H1 (cell line): ENCODE data around the gene CNNM4. TPM values are rescaled to one million over a fixed set of nuclear protein-coding genes. Genes with fewer than 3 reads are reported as not detected.

Source experiments
- CTCF ChIA-PET: fragments of 300-600 bp; sonication (Branson Sonifier 250); formaldehyde crosslinking; loops from one replicate; lab custom pipeline; 2021; ENCODE audit not compliant: partially characterized antibody; lab: Charles Lee
- POLR2A ChIA-PET: fragments of 300-600 bp; sonication (Branson Sonifier 250); formaldehyde crosslinking; loops from one replicate; lab custom pipeline; 2021; ENCODE audit warnings: inconsistent platforms; ENCODE audit not compliant: partially characterized antibody; lab: Charles Lee
- DNase-seq, 2 experiments: peaks; one replicate each; pipeline versions ENCODE4 v3.0.0 to v3.0.0-alpha.2; 2010 to 2022; ENCODE audit warnings: low spot score in 2 of 2, low read depth in 1 of 2, mixed read lengths in 1 of 2
- FAIRE-seq: peaks from 2 replicates; lab custom pipeline; 2011; peaks lifted over from hg19 to GRCh38; lab: Jason Lieb, UNC
- H2AFZ ChIP-seq: 2 replicates; pipeline ENCODE4 v1.8.1; 2012; ENCODE audit warnings: low read length, inconsistent platforms
- H2AK5ac ChIP-seq: 2 replicates; pipeline ENCODE4 v1.6.1; 2013; ENCODE audit warnings: low read depth, low read length
- H2BK120ac ChIP-seq: replicated peaks from 2 replicates; pipeline ENCODE3; 2013; ENCODE audit warnings: low read depth, low read length, inconsistent platforms
- H2BK12ac ChIP-seq: 2 replicates; pipeline ENCODE4 v1.6.1; 2013; ENCODE audit warnings: low read depth, low read length
- H2BK15ac ChIP-seq: 2 replicates; pipeline ENCODE4 v1.6.1; 2013; ENCODE audit warnings: low read length
- H2BK20ac ChIP-seq: 2 replicates; pipeline ENCODE4 v1.6.1; 2013; ENCODE audit warnings: low read length
- H2BK5ac ChIP-seq: 2 replicates; pipeline ENCODE4 v1.6.1; 2013; ENCODE audit warnings: low read depth, low read length
- H3K14ac ChIP-seq: 2 replicates; pipeline ENCODE4 v1.6.1; 2013; ENCODE audit warnings: inconsistent platforms; ENCODE audit not compliant: insufficient read length
- H3K18ac ChIP-seq: 2 replicates; pipeline ENCODE4 v1.6.1; 2013; ENCODE audit warnings: low read length; ENCODE audit errors: extremely low read depth
- H3K23ac ChIP-seq: 2 replicates; pipeline ENCODE4 v1.6.1; 2013; ENCODE audit warnings: inconsistent platforms; ENCODE audit not compliant: insufficient read length
- H3K23me2 ChIP-seq: 2 replicates; pipeline ENCODE4 v1.6.1; 2013; ENCODE audit warnings: low read depth, low read length
- H3K27ac ChIP-seq: 2 replicates; pipeline ENCODE4 v1.6.1; 2011; ENCODE audit warnings: low read depth, low read length, inconsistent platforms
- H3K27me3 ChIP-seq, 4 experiments: replicated peaks in 1 of 4; 1 replicate in 1 of 4; 2 replicates in 3 of 4; pipeline versions ENCODE4 v1.6.1 to v1.8.1; 2011 to 2013; ENCODE audit warnings: low read length in 3 of 4, mild to moderate bottlenecking in 3 of 4, inconsistent platforms in 2 of 4, mixed read lengths in 2 of 4, moderate library complexity in 1 of 4; ENCODE audit not compliant: control insufficient read depth in 3 of 4, insufficient read depth in 3 of 4; ENCODE audit errors: extremely low read depth in 1 of 4
- H3K36me3 ChIP-seq, 4 experiments: 2 replicates each; pipeline versions ENCODE4 v1.6.1 to v1.8.1; 2011 to 2013; ENCODE audit warnings: mild to moderate bottlenecking in 4 of 4, low read length in 3 of 4, moderate library complexity in 2 of 4, control low read depth in 1 of 4, inconsistent platforms in 1 of 4; ENCODE audit not compliant: insufficient read depth in 4 of 4, control insufficient read depth in 2 of 4
- H3K4ac ChIP-seq: replicated peaks from 2 replicates; pipeline ENCODE3; 2013; ENCODE audit warnings: low read length, low read depth, mixed read lengths, inconsistent platforms; ENCODE audit not compliant: insufficient read length
- H3K4me1 ChIP-seq, 4 experiments: replicated peaks in 1 of 4; 1 replicate in 1 of 4; 2 replicates in 3 of 4; pipeline versions ENCODE4 v1.6.1 to v1.8.1; 2011 to 2013; ENCODE audit warnings: low read length in 3 of 4, inconsistent platforms in 2 of 4, mixed read lengths in 1 of 4; ENCODE audit not compliant: insufficient read depth in 4 of 4, control insufficient read depth in 3 of 4
- H3K4me2 ChIP-seq, 2 experiments: 2 replicates each; pipeline versions ENCODE4 v1.6.1 to v1.8.1; 2011 to 2013; ENCODE audit warnings: low read depth in 2 of 2, low read length in 2 of 2, control low read depth in 1 of 2, inconsistent platforms in 1 of 2, mild to moderate bottlenecking in 1 of 2; ENCODE audit not compliant: insufficient read depth in 1 of 2
- H3K4me3 ChIP-seq, 4 experiments: fragments of 200-600, 300-600 bp in 1 of 4; sonication (generic), shearing (Covaris generic), sonication (Bioruptor Twin) in 1 of 4; 2 replicates each; pipeline versions ENCODE4 v1.5.1 to v1.8.1; 2011 to 2016; ENCODE audit warnings: low read length in 4 of 4, low read depth in 3 of 4, control low read depth in 2 of 4, inconsistent platforms in 2 of 4, mild to moderate bottlenecking in 2 of 4, mixed read lengths in 1 of 4, moderate library complexity in 1 of 4; ENCODE audit not compliant: insufficient read depth in 2 of 4; ENCODE audit errors: extremely low read depth in 1 of 4
- H3K56ac ChIP-seq: replicated peaks from 2 replicates; pipeline ENCODE3; 2013; ENCODE audit warnings: low read depth, mild to moderate bottlenecking, mixed read lengths, low read length, inconsistent platforms; ENCODE audit not compliant: insufficient read length
- H3K79me1 ChIP-seq: 2 replicates; pipeline ENCODE4 v1.6.1; 2013; ENCODE audit warnings: low read depth, low read length, control low read depth
- H3K79me2 ChIP-seq, 2 experiments: 2 replicates each; pipeline versions ENCODE4 v1.6.1 to v1.8.1; 2012 to 2013; ENCODE audit warnings: low read length in 2 of 2, mild to moderate bottlenecking in 2 of 2, inconsistent platforms in 1 of 2; ENCODE audit not compliant: insufficient read depth in 2 of 2, control insufficient read depth in 1 of 2
- H3K9ac ChIP-seq, 4 experiments: replicated peaks in 1 of 4; 1 replicate in 1 of 4; 2 replicates in 3 of 4; pipeline versions ENCODE4 v1.6.1 to v1.8.1; 2011 to 2013; ENCODE audit warnings: low read depth in 3 of 4, low read length in 3 of 4, control low read depth in 2 of 4, mild to moderate bottlenecking in 2 of 4, moderate library complexity in 2 of 4, inconsistent platforms in 1 of 4; ENCODE audit errors: extremely low read depth in 1 of 4
- H3K9me3 ChIP-seq, 2 experiments: 2 replicates each; pipeline versions ENCODE4 v1.6.1 to v1.8.1; 2012 to 2013; ENCODE audit warnings: mild to moderate bottlenecking in 2 of 2, moderate library complexity in 2 of 2, control low read depth in 1 of 2, inconsistent platforms in 1 of 2, low read depth in 1 of 2, low read length in 1 of 2, mixed read lengths in 1 of 2; ENCODE audit not compliant: insufficient read depth in 2 of 2
- H4K20me1 ChIP-seq, 2 experiments: replicated peaks in 1 of 2; 2 replicates each; pipeline versions ENCODE3 to v1.8.1; 2011 to 2013; ENCODE audit warnings: inconsistent platforms in 2 of 2, low read length in 2 of 2, mild to moderate bottlenecking in 1 of 2; ENCODE audit not compliant: insufficient read depth in 2 of 2, control insufficient read depth in 1 of 2
- H4K5ac ChIP-seq: 2 replicates; pipeline ENCODE4 v1.6.1; 2013; ENCODE audit warnings: low read length, low read depth, mixed read lengths, inconsistent platforms; ENCODE audit not compliant: insufficient read length
- H4K8ac ChIP-seq: 2 replicates; pipeline ENCODE4 v1.8.0; 2013; ENCODE audit warnings: mild to moderate bottlenecking, moderate library complexity, low read length, inconsistent platforms; ENCODE audit not compliant: insufficient read depth; ENCODE audit errors: extremely low read depth
- H4K91ac ChIP-seq: replicated peaks from 2 replicates; pipeline ENCODE3; 2013; ENCODE audit warnings: low read length, mixed read lengths, inconsistent platforms; ENCODE audit not compliant: insufficient read length
- ASH2L ChIP-seq: fragments of 200-600, 300-600 bp; sonication (generic); IDR thresholded peaks from one replicate; pipeline ENCODE4 v1.7.1; 2017; ENCODE audit warnings: low read length
- CHD2 ChIP-seq: IDR thresholded peaks from 2 replicates; pipeline ENCODE4 v1.6.1; 2012; ENCODE audit warnings: low read length, improper control_type of control experiment
- EGR1 ChIP-seq: IDR thresholded peaks from 2 replicates; pipeline ENCODE4 v1.6.1; 2011; ENCODE audit warnings: low read depth, low read length, borderline replicate concordance
- JUND ChIP-seq: IDR thresholded peaks from 2 replicates; pipeline ENCODE4 v1.6.1; 2011; ENCODE audit warnings: mild to moderate bottlenecking, improper control_type of control experiment, low read length
- PHF8 ChIP-seq: fragments of 200-600 bp; sonication (generic); conservative IDR thresholded peaks from 2 replicates; pipeline ENCODE4 v1.7.1; 2012; ENCODE audit warnings: low read depth, mild to moderate bottlenecking, inconsistent platforms, low read length, moderate library complexity
- SP1 ChIP-seq: IDR thresholded peaks from 2 replicates; pipeline ENCODE4 v1.6.1; 2011; ENCODE audit warnings: low read depth, low read length
- SP4 ChIP-seq: IDR thresholded peaks from 2 replicates; pipeline ENCODE4 v1.6.1; 2012; ENCODE audit warnings: low read length, inconsistent platforms
- SRF ChIP-seq: IDR thresholded peaks from 2 replicates; pipeline ENCODE4 v1.6.1; 2011; ENCODE audit warnings: mild to moderate bottlenecking, low read depth, low read length, moderate library complexity
- SUZ12 ChIP-seq: fragments of 200-600 bp; sonication (generic); IDR thresholded peaks from 2 replicates; pipeline ENCODE4 v1.6.1; 2012; ENCODE audit warnings: mild to moderate bottlenecking, inconsistent platforms, low read length, moderate library complexity, mixed read lengths
- TEAD4 ChIP-seq: IDR thresholded peaks from 2 replicates; pipeline ENCODE4 v1.6.1; 2012; ENCODE audit warnings: low read depth, low read length, inconsistent platforms, mixed read lengths
- YY1 ChIP-seq: IDR thresholded peaks from 2 replicates; pipeline ENCODE4 v1.6.1; 2011; ENCODE audit warnings: low read depth, mild to moderate bottlenecking, low read length
- WGBS, 2 experiments: shearing (Covaris generic) in 1 of 2; methylation state at CpG; one replicate each; pipeline versions ENCODE4 v1.1.6 to v1.1.7; 2013 to 2015; ENCODE audit warnings: low lambda C conversion rate in 2 of 2, mixed read lengths in 2 of 2, inconsistent platforms in 1 of 2, low coverage in 1 of 2, missing lambda C conversion rate in 1 of 2; ENCODE audit not compliant: insufficient replicate concordance in 2 of 2, insufficient coverage in 1 of 2, insufficient read length in 1 of 2; ENCODE audit errors: extremely low coverage in 1 of 2, missing lambda C conversion rate in 1 of 2; 5-methylcytosine and 5-hydroxymethylcytosine counted together
- polyA plus RNA-seq, 7 experiments: library from polyadenylated mRNA; depleted of rRNA in 3 of 7; stranded (reverse) in 5 of 7; unstranded in 2 of 7; fragments of >200 nt in 5 of 7; fragments of 200-250 nt in 2 of 7; gene quantifications; 1 replicate in 5 of 7; 2 replicates in 1 of 7; 4 replicates in 1 of 7; pipeline versions ENCODE4 v1.2.1 to v1.2.3, GENCODE V29; 2011 to 2013; ENCODE audit warnings: missing spikeins in 2 of 7, mixed read lengths in 2 of 7
- total RNA-seq: library from RNA; stranded (reverse); fragmentation: NEBNext Ultra II Directional; extraction: Animal tissue kit (Norgen Biotek cat#: 25700); gene quantifications from 2 replicates; pipeline ENCODE4 v1.2.1, GENCODE V29; 2021
- TF ChIP-seq, protein P1 (sequence below): IDR thresholded peaks from 2 replicates; pipeline ENCODE4 v1.6.1; 2012; ENCODE audit warnings: low read length, inconsistent platforms

The CNNM4 gene
- total and polyA plus RNA-seq, 2 of the 8 experiments (the other 6 are each of a cell fraction or from before 2014, with no cell fraction given), result 10.3 to 11.0 TPM

DNA sequence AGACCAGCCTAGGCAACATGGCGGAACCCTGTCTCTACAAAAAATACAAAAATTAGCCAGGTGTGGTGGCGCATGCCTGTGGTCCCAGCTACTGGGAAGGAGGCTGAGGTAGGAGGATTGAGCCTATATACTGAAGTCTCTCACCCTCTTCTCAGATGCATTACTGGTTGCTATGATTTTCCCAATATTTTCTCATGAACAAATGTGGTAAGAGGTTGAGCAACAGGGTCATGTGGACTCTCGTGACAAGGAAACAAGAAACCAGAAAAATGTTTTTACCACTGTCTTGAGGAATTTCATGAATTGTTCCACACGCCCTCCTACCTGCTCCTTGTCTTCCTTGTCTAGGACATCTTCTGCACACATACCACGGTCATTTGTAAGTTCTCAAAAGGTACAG is 33.3 kb upstream of the CNNM4 start:
- no peak overlapping the region for H2AFZ ChIP-seq
- H3K36me3 ChIP-seq, result peaks cover 4 to 41% (median 27%) of the 10 kb centered on the region in 4 experiments; a peak in 6 of 8 replicates
- no peaks in the 10 kb centered on the region for H3K27me3 ChIP-seq
- no peak overlapping the region for H2BK5ac ChIP-seq
- no peak overlapping the region for H4K5ac ChIP-seq
- no peaks in the 10 kb centered on the region for H3K79me2 ChIP-seq
- no peak overlapping the region for H2BK20ac ChIP-seq
- no peaks in the 10 kb centered on the region for H3K9me3 ChIP-seq
- no peak for DNase-seq
- no peak overlapping the region for H2BK12ac ChIP-seq
- no peak overlapping the region for H2BK120ac ChIP-seq
- ChIA-PET CTCF (interaction anchor here (1.6 kb wide), 1 partner anchor 9 kb away, joined by 5 read pairs; no protein-coding TSS in a partner anchor), POLR2A (interaction anchor here (1.0 to 1.2 kb wide), 2 partner anchors 15 to 20 kb away, joined by 3 read pairs; no protein-coding TSS in a partner anchor)
- H3K23ac ChIP-seq, result no peak overlapping the region
- no peak for FAIRE-seq
- H4K8ac ChIP-seq, result no peak overlapping the region
- no peak overlapping the region for H3K4ac ChIP-seq
- no peak overlapping the region for H3K4me2 ChIP-seq
- H2BK15ac ChIP-seq, result no peak overlapping the region
- H3K4me3 ChIP-seq, result no peak overlapping the region
- no peak for TF ChIP-seq TEAD4
- TF ChIP-seq, protein P1, sequence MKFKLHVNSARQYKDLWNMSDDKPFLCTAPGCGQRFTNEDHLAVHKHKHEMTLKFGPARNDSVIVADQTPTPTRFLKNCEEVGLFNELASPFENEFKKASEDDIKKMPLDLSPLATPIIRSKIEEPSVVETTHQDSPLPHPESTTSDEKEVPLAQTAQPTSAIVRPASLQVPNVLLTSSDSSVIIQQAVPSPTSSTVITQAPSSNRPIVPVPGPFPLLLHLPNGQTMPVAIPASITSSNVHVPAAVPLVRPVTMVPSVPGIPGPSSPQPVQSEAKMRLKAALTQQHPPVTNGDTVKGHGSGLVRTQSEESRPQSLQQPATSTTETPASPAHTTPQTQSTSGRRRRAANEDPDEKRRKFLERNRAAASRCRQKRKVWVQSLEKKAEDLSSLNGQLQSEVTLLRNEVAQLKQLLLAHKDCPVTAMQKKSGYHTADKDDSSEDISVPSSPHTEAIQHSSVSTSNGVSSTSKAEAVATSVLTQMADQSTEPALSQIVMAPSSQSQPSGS, result no peak
- no peak for TF ChIP-seq SRF
- TF ChIP-seq JUND, result no peak
- no peak for TF ChIP-seq SP4
- no peak for TF ChIP-seq PHF8
- no peak for TF ChIP-seq SUZ12
- no peak for TF ChIP-seq ASH2L
- TF ChIP-seq EGR1, result no peak
- TF ChIP-seq YY1, result no peak
- TF ChIP-seq SP1, result no peak
- TF ChIP-seq CHD2, result no peak
- no peak overlapping the region for H4K91ac ChIP-seq
- peaks cover 2 to 3% of the 10 kb centered on the region in 2 experiments for H4K20me1 ChIP-seq
- H3K79me1 ChIP-seq, result no peaks in the 10 kb centered on the region
- 88% methylated on average over 5 of the region's 5 CpGs; no CpG with 5 or more reads in 1 of the 2 experiments for WGBS, 2 experiments
- H3K56ac ChIP-seq, result no peak overlapping the region
- H3K27ac ChIP-seq, result no peak overlapping the region
- no peak overlapping the region for H3K18ac ChIP-seq
- no peaks in the 10 kb centered on the region for H3K4me1 ChIP-seq
- no peaks in the 10 kb centered on the region for H3K23me2 ChIP-seq
- no peak overlapping the region for H3K9ac ChIP-seq
- H3K14ac ChIP-seq, result no peak overlapping the region
- H2AK5ac ChIP-seq, result no peak overlapping the region
